Activated CD4-positive, alpha-beta T cell treated with anti-CD3 and anti-CD28 coated beads, Interleukin-2, Interleukin-6, amounts not matched to agents 100 ng/mL and 50 ng/mL, durations not matched to agents 16 hours and 8 hours (primary cell): ENCODE results near the gene ALG1.
"Not testable (repeated sequence)": the region's sequence is repeated elsewhere in the genome, so short reads cannot be mapped to it uniquely, and the experiment has no call there.

Source experiments
- DNase-seq: peaks from one replicate; pipeline ENCODE4 v3.0.0-alpha.2; 2020

The ALG1 gene

DNA sequence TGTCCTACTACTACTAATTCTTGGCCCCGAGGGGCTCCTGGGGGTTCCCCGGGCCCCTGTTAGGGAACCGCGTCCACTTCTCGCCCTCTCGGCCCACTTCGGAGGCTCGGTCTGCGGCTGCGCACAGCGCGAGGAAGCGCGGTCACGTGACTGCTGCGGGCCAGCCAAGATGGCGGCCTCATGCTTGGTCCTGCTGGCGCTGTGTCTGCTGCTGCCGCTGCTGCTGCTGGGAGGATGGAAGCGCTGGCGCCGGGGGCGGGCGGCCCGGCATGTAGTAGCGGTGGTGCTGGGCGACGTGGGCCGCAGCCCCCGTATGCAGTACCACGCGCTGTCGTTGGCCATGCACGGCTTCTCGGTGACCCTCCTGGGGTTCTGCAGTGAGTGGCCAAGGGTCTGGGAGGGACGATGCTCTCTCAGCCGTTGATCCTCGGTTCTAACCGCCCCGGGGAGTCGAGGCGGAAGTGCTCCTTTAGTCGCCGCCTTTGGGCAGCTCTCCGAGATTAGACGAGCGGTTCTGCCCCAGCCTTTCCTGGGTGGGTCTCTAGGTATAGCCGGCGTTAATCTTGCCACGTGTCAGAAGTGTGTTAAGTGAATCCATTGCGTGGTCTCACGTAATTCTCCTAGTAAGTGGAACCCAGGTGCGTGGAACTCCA lies at the start of gene ALG1:
TSS of gene ALG1 (plus strand) at position 163 of the 653 bp plus-strand sequence. CDS start at position 170, 7 bp downstream.
- peak; percentile 93 for DNase-seq

DNA sequence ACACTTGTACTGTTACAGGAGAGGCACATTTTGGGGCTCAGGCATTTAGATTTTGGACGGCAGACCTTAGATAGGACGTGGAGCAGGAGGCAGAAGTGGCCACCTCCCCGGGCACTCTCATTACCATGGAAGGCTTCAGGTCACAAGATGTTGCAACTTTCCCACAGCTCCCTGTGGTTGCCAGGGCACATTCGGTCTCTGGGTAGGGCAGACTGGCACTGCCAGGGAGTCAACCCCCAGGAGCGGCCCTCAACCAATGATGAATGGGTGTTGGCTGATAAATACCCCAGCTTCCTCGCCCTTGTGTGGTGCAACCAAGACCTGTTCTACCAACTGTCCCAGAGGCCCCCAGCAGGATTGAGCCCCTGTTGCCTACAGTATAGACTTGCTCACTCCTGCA lies 49.1 kb upstream of the ALG1 start:
- no peak for DNase-seq

GRCh38 chr16:5024632-5025031 lies 47.0 kb upstream of the ALG1 start:
- DNase-seq: peak; percentile 16

- DNase-seq: no peak
Observed at GRCh38 chr16:5025171-5025632, 46.4 kb upstream of the ALG1 start.

GRCh38 chr16:5026664-5027063 lies 45.0 kb upstream of the ALG1 start:
- DNase-seq: no peak

- DNase-seq: no peak
Observed at GRCh38 chr16:5027086-5027485, 44.6 kb upstream of the ALG1 start.

- DNase-seq: no peak
Observed at GRCh38 chr16:5027575-5028235, 43.9 kb upstream of the ALG1 start.

- no peak for DNase-seq
Observed at GRCh38 chr16:5028950-5029475, 42.6 kb upstream of the ALG1 start.

- no peak for DNase-seq
Observed at GRCh38 chr16:5030251-5030870, 41.3 kb upstream of the ALG1 start.

DNA sequence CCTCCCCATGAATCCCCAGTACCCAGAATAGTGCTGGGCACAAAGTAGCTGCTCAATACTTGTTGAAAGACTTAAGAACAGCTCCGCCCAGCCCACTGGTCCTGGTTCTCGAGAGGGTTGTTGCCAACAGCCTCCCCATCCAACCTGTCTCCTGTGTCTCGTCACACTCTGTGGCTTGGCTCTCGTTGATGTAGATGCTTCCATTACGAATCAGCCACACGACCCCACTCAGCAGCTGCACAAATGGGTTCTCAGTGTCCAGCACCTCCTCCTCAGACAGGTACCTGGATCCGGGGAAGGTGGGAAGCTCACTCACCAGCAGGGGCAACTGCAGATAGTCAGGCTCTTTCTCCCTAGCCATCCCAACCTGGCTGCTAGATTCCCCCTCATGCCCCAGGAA lies 40.0 kb upstream of the ALG1 start:
- DNase-seq: no peak

DNA sequence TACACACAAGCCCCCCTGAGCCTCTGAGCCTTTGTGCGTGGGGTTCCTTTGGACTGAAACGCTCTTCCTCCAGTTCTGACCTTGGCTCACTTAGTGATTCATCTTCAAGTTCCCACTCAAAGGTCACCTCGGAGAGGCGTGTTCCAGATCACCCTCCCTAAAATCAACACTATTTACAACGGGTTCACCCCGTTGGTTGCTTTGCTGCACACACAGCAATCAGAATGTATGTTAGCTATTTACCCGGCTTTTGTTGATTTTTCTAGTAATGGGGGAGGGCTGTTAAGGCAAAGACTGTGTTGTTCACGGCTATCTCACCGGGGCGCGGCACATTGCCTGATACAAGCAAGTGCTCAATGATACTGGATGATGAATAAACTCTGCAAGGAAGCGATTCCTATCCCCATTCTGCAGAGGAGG lies 38.9 kb upstream of the ALG1 start:
- DNase-seq: no peak

- DNase-seq: peak; percentile 89
Observed at GRCh38 chr16:5033256-5034166, 38.1 kb upstream of the ALG1 start, which contains the start of gene NAGPA. Gene NAGPA, minus strand, starts transcription at chr16:5033935. Its CDS starts 21 bp downstream, at chr16:5033914.

DNA sequence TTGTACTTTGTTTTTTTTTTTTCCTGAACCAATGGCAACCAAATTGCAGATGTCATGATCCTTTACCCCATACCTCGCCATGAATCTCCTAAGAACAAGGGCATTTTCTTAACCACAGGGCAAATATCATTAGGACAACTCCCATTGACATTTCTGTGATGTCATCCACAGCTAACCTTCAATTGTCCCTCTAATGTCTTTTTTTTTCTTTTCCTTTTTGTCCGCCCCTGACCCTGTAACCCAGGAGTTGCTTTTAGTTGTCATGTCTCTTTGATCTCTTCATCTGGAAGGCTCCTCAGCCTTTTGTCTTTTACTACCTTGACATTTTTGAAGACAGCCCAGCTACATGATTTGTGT lies 37.5 kb upstream of the ALG1 start:
- DNase-seq: no peak

- DNase-seq: no peak
Observed at GRCh38 chr16:5035909-5036227, 35.8 kb upstream of the ALG1 start.

- DNase-seq: no peak
Observed at GRCh38 chr16:5036228-5037156, 35.2 kb upstream of the ALG1 start.

GRCh38 chr16:5040451-5040850 lies 31.2 kb upstream of the ALG1 start:
- DNase-seq: no peak

DNA sequence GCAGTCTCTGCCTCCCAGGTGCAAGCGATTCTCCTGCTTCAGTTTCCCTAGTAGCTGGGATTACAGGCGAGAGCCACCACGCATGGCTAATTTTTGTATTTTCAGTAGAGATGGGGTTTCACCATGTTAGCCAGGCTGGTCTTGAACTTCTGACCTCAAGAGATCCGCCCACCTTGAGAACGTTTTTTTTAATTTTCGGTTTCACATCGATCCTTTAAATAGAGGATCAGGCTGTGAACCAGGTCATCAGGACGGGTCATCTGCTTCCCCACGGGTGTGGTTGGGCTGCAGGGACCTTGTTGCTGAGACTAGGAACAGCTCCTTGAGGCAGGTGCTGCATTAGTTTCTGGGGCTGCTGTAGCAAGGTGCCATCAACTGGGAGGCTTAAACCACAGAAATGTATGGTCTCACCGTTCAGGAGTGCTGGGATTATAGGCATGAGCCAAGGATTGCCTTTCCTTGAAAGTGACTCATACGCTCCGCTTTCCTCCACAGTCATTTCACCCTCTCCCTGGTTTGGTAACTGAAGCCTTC lies 30.0 kb upstream of the ALG1 start:
- DNase-seq: no peak

GRCh38 chr16:5042574-5043171 lies 29.0 kb upstream of the ALG1 start:
- no peak for DNase-seq

GRCh38 chr16:5044011-5044540 lies 27.6 kb upstream of the ALG1 start:
- no peak for DNase-seq

DNA sequence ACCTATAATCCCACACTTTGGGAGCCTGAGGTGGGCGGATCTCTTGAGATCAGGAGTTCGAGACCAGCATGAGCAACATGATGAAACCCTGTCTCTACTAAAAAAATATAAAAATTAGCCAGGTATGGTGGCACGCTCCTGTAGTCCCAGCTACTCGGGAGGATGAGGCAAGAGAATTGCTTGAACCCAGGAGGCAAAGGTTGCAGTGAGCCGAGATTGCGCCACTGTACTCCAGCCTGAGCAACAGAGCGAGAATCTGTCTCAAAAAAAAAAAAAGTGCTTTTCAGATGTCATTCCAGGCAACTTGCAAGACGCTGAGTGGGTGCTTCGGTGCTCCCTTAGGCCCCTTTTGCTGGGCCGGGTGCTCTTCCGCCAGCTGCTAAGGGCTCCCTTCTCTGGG lies 27.1 kb upstream of the ALG1 start:
- DNase-seq: not testable (repeated sequence)
